Measurements from ENCODE around the gene WHRN.
A peak's percentile ranks its signal among the peaks of the same experiment; 100 is the strongest.

WHRN gene

GRCh38 chr9:114491430-114492003, 13.8 kb downstream of the WHRN start:
- DNase-seq: no peak

GRCh38 chr9:114489928-114490327, 15.3 kb downstream of the WHRN start:
- DNase-seq: no peak

- DNase-seq: no peak
Measured at GRCh38 chr9:114488398-114489129, 16.7 kb downstream of the WHRN start.

- peak; percentile 60 to 61 for DNase-seq
Measured at GRCh38 chr9:114487607-114488300, 17.5 kb downstream of the WHRN start.

GRCh38 chr9:114486205-114486963, 18.9 kb downstream of the WHRN start:
- DNase-seq: no peak

- no peak for DNase-seq
Measured at GRCh38 chr9:114484854-114485443, 20.3 kb downstream of the WHRN start.

GRCh38 chr9:114484215-114484853, 20.9 kb downstream of the WHRN start:
- DNase-seq: no peak

GRCh38 chr9:114483499-114483898, 21.8 kb downstream of the WHRN start:
- no peak for DNase-seq

GRCh38 chr9:114482593-114482992, 22.7 kb downstream of the WHRN start:
- no peak for DNase-seq

GRCh38 chr9:114481789-114482188, 23.5 kb downstream of the WHRN start:
- DNase-seq: no peak

GRCh38 chr9:114480746-114481435, 24.4 kb downstream of the WHRN start:
- no peak for DNase-seq

- no peak for DNase-seq
Measured at GRCh38 chr9:114478871-114479270, 26.4 kb downstream of the WHRN start.

- DNase-seq: no peak
Measured at GRCh38 chr9:114478459-114478858, 26.8 kb downstream of the WHRN start.

- DNase-seq: no peak
Measured at GRCh38 chr9:114477642-114478041, 27.6 kb downstream of the WHRN start.

GRCh38 chr9:114476891-114477469, 28.3 kb downstream of the WHRN start:
- DNase-seq: no peak

- DNase-seq: no peak
Measured at GRCh38 chr9:114475412-114476135, 29.7 kb downstream of the WHRN start.

GRCh38 chr9:114474425-114474824, 30.8 kb downstream of the WHRN start:
- no peak for DNase-seq

GRCh38 chr9:114473447-114473801, 31.8 kb downstream of the WHRN start:
- DNase-seq: no peak

- DNase-seq: no peak
Measured at GRCh38 chr9:114472765-114473446, 32.4 kb downstream of the WHRN start.

GRCh38 chr9:114471157-114471556, 34.1 kb downstream of the WHRN start:
- no peak for DNase-seq

All from hippocampal formation (tissue), 2 donors.